C4-2B (cell line): Measurements from ENCODE around the gene PCED1B.

Experiments
- H3K27ac ChIP-seq: fragments of 450-650 bp; 2 replicates; pipeline ENCODE4 v1.5.1; 2017
- ZFX ChIP-seq: fragments of 450-650 bp; IDR thresholded peaks from 2 replicates; pipeline ENCODE4 v1.6.1; 2017
- TF ChIP-seq, protein P1 (sequence below): fragments of 450-650 bp; conservative IDR thresholded peaks from 2 replicates; pipeline ENCODE4 v1.5.1; 2017; ENCODE audit warnings: mild to moderate bottlenecking

Gene PCED1B, protein sequence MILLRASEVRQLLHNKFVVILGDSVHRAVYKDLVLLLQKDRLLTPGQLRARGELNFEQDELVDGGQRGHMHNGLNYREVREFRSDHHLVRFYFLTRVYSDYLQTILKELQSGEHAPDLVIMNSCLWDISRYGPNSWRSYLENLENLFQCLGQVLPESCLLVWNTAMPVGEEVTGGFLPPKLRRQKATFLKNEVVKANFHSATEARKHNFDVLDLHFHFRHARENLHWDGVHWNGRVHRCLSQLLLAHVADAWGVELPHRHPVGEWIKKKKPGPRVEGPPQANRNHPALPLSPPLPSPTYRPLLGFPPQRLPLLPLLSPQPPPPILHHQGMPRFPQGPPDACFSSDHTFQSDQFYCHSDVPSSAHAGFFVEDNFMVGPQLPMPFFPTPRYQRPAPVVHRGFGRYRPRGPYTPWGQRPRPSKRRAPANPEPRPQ

DNA sequence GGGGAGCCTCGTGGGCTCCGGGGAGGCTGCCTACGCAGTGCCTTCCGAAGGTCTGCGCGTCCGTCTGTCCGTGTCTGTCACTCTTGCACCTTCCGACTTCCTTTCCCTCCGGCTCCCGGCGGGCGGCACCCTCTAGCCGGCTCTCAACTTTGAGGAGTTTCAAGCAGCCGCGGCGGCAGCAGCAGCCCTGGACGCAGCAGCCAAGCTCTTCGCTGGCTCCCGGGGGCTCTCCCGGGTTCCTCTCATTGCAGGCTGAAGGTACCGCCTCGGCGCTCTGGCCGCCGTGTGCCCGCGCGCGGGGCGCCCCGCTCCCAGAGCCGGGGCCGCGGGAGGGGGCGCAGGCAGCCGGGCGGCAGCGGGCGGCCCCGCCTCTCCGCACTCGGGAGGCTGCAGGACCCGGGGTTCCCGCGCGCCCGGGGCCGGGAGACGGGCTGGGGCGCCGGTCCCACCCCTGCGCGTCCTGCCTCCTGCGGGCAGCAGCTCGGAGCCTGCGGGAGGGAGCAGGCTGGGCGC lies at the start of gene PCED1B, which contains the start of gene AMIGO2:
PCED1B (plus strand) TSS at position 154 of the 513 bp plus-strand sequence. CDS start 155,443 bp downstream, outside the sequence.
AMIGO2 (minus strand) TSS at position 492 of the 513 bp plus-strand sequence. CDS start 957 bp downstream, outside the sequence.
- no peak for TF ChIP-seq ZFX
- TF ChIP-seq, protein P1, sequence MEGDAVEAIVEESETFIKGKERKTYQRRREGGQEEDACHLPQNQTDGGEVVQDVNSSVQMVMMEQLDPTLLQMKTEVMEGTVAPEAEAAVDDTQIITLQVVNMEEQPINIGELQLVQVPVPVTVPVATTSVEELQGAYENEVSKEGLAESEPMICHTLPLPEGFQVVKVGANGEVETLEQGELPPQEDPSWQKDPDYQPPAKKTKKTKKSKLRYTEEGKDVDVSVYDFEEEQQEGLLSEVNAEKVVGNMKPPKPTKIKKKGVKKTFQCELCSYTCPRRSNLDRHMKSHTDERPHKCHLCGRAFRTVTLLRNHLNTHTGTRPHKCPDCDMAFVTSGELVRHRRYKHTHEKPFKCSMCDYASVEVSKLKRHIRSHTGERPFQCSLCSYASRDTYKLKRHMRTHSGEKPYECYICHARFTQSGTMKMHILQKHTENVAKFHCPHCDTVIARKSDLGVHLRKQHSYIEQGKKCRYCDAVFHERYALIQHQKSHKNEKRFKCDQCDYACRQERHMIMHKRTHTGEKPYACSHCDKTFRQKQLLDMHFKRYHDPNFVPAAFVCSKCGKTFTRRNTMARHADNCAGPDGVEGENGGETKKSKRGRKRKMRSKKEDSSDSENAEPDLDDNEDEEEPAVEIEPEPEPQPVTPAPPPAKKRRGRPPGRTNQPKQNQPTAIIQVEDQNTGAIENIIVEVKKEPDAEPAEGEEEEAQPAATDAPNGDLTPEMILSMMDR, result peak; percentile 81
- H3K27ac ChIP-seq, result peak within 1 kb of the TSS; percentile 23; the same call in 1 of the 2 replicates

DNA sequence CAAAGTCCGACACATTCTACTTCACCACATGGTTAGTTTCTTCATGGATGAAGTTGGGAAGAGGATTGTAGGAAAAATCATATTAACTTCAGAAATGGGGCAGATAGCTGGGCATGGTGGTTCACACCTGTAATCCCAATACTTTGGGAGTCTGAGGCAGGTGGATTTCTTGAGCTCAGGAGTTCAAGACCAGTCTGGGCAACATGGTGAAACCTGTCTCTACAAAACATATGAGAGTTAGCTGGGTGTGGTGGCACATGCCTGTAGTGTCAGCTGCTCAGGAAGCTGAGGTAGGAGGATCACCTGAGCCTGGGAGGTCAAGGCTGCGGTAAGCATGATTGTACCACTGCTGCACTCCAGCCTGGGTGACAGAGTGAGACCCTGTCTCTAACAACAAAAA lies 49.5 kb upstream of the PCED1B start:
- H3K27ac ChIP-seq, result no peak overlapping the region
- no peak for TF ChIP-seq ZFX
- TF ChIP-seq, protein P1, result no peak

DNA sequence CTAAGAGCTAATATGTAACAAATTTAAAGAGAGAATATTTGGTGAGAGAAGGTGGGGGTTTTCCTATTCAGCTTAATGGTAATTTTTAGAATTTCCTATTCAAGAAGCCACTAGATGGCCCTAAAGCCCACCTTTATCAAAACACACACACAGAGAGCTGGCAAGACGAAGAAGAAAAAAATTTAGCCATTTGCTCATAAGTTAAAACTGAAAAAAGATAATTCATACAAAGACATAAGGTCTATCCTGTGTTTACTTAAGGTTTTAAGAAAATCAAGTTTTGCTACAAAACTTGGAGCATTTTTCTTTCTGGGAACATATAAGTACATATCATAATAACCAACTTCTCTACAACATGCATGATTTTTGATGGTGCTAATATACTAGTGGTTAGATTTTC lies 46.8 kb upstream of the PCED1B start:
- TF ChIP-seq ZFX, result no peak
- TF ChIP-seq, protein P1, result peak; percentile 76
- H3K27ac ChIP-seq, result no peak overlapping the region

DNA sequence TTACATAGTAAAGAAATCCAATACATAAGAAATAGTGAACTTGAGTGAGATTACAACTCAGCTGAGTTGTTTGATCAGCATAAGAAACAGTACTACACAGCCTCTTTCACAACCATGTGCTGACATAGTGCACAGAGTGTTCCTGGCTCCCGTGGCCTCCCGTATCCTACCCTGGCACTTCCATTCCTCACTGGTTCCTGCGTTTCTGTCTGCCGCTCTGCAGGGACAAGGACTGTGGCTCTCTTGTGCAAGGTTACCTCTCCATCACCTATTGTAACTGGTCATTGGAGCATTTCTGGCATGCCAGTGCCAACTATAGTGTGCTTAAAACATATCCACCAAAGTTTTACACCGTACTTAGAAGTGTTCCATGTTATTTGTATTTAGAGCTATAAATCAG lies 46.3 kb upstream of the PCED1B start:
- H3K27ac ChIP-seq, result no peak overlapping the region
- TF ChIP-seq, protein P1, result no peak
- no peak for TF ChIP-seq ZFX

DNA sequence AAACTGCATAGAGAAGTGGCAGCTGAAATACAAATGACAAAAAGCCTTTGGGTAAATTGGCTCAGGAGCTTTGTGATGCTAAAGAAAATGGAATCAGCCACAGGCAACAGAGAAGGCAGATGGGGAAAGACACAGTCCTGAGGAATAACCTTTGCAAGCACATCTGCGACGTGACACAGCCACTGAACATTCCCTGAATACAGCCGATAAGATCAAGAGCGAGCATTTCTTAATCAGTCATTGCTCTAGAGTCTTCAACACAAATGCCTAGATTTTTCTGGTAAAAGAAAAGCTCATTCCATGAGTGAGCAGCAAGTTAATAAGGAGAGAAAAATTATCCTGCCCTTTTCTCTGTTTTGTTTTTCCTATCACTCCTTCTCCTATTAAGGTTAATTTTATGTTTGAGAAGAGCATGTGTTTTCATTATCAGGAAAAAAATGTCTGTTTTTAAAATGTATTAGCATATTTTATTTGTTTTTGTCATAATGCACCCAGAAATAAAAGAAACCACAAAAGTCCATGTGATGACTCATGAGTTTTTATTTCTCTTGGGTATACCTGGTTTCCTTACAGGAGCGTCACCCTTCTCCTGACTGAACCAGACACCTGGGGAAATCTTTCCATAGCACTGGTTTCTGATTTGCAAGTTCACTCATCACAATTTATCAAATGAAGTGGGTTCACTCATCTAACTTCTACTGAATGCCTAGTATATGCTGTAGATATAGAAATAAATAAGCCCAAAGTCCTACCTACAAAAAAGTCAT lies 45.4 kb upstream of the PCED1B start:
- TF ChIP-seq, protein P1, result no peak
- TF ChIP-seq ZFX, result no peak

DNA sequence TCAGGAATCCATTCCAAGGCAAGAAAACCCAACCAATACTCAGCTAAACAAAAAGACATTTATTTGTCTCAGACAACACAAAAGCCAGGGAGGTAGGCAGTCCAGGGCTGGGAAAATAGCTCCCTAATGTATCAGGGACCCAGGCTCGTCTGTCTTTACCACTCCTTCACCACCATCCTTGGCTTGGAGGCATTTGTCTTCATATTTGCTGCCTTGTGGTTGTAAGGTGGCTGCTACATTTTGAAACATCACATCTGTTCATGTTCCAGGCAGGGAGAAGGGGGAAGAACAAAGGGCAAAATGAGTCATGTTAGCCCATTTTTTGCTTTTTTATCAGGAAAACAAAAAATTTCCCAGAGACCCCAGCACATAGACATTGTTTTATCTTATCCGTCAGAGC lies 44.8 kb upstream of the PCED1B start:
- no peak overlapping the region for H3K27ac ChIP-seq
- no peak for TF ChIP-seq ZFX
- TF ChIP-seq, protein P1, result no peak

More for the DNA sequence above, 45.4 kb upstream of the PCED1B start:
- H3K27ac ChIP-seq, result no peak overlapping the region

DNA sequence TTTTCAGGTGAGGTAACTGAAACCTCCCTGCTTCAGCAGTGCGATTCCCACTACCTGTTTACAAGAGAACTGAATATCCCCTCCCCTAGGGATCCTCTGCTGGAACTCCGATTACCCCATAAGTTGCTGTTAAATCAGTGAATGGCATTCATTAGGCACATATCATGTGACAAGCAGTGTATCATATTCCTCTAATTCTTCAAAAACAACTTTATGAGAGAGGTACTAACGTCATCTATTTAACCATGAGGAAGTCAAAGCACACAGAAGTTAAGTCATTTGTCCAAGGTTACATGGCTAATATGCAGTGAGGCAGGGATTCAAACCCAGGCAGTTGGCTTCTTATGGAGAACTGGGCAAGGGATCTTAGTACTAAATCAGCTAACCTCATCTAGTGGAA lies 43.9 kb upstream of the PCED1B start:
- no peak for TF ChIP-seq ZFX
- TF ChIP-seq, protein P1, result no peak
- no peak overlapping the region for H3K27ac ChIP-seq
